ENCODE data around the gene TRIM66.

Gene TRIM66

GRCh38 chr11:8574798-8575197 is 107.7 kb downstream of the TRIM66 start:
- H3K4me1 Mint-ChIP-seq (ENCODE audit: low read depth): no peaks in the 10 kb centered on the region
- H3K27ac Mint-ChIP-seq: no peak overlapping the region
- no peaks in the 10 kb centered on the region for H3K36me3 Mint-ChIP-seq (ENCODE audit: low read depth)
- no peak overlapping the region for H3K4me3 Mint-ChIP-seq
- H3K27me3 Mint-ChIP-seq: peaks cover 12% of the 10 kb centered on the region
- H3K9me3 Mint-ChIP-seq: peaks cover 3% of the 10 kb centered on the region

- no peaks in the 10 kb centered on the region for H3K9me3 Mint-ChIP-seq
- no peak overlapping the region for H3K27ac Mint-ChIP-seq
- H3K4me3 Mint-ChIP-seq: no peak overlapping the region
- no peaks in the 10 kb centered on the region for H3K4me1 Mint-ChIP-seq (ENCODE audit: low read depth)
- peaks cover 12% of the 10 kb centered on the region for H3K27me3 Mint-ChIP-seq
- no peaks in the 10 kb centered on the region for H3K36me3 Mint-ChIP-seq (ENCODE audit: low read depth)
Observed at GRCh38 chr11:8573777-8574176, 108.7 kb downstream of the TRIM66 start.

GRCh38 chr11:8567602-8568198 is 114.8 kb downstream of the TRIM66 start:
- Mint-ChIP-seq H3K9me3 (no peaks in the 10 kb centered on the region), H3K36me3 (ENCODE audit: low read depth) (no peaks in the 10 kb centered on the region), H3K27ac (no peak overlapping the region), H3K27me3 (peaks cover 17% of the 10 kb centered on the region), H3K4me3 (no peak overlapping the region), H3K4me1 (ENCODE audit: low read depth) (peaks cover 7% of the 10 kb centered on the region)

GRCh38 chr11:8566613-8567210 is 115.8 kb downstream of the TRIM66 start:
- peaks cover 7% of the 10 kb centered on the region for H3K4me1 Mint-ChIP-seq (ENCODE audit: low read depth)
- H3K4me3 Mint-ChIP-seq: no peak overlapping the region
- H3K9me3 Mint-ChIP-seq: no peaks in the 10 kb centered on the region
- H3K36me3 Mint-ChIP-seq (ENCODE audit: low read depth): no peaks in the 10 kb centered on the region
- H3K27ac Mint-ChIP-seq: no peak overlapping the region
- peaks cover 22% of the 10 kb centered on the region for H3K27me3 Mint-ChIP-seq

- Mint-ChIP-seq H3K36me3 (ENCODE audit: low read depth) (no peaks in the 10 kb centered on the region), H3K9me3 (no peaks in the 10 kb centered on the region), H3K27me3 (peaks cover 13% of the 10 kb centered on the region), H3K4me1 (ENCODE audit: low read depth) (peaks cover 7% of the 10 kb centered on the region), H3K27ac (no peak overlapping the region), H3K4me3 (no peak overlapping the region)
Observed at GRCh38 chr11:8564526-8564925, 117.9 kb downstream of the TRIM66 start.
